Breast epithelium (tissue), 3 donors: ENCODE data around the gene SPECC1L.

ENCODE experiments used
- CTCF ChIP-seq, 3 donors: fragments of 450-650 bp; IDR thresholded peaks; one replicate each; pipeline ENCODE4 v1.5.1; 2016 to 2017; ENCODE audit warnings: antibody characterized with exemption in 3 of 3, mild to moderate bottlenecking in 3 of 3, moderate library complexity in 3 of 3
- POLR2A ChIP-seq: fragments of 450-650 bp; IDR thresholded peaks from one replicate; pipeline ENCODE4 v1.6.1; 2016; ENCODE audit warnings: antibody characterized with exemption, mild to moderate bottlenecking, moderate library complexity
- POLR2AphosphoS5 ChIP-seq, 3 donors: sonication (generic); formaldehyde crosslinking; IDR thresholded peaks; one replicate each; pipeline ENCODE4 v1.6.1; 2017; ENCODE audit warnings: antibody characterized with exemption in 3 of 3

- TF ChIP-seq CTCF (IDR thresholded peaks at IDR 0.05): no peak
- no peak for TF ChIP-seq POLR2A
- no peak for TF ChIP-seq POLR2AphosphoS5 (IDR thresholded peaks at IDR 0.05)
These were observed 122.5 kb downstream of the SPECC1L start for GRCh38 chr22:24393012-24393559.
